Measurements from ENCODE around the gene ADCY2. TPM values are rescaled to one million over a fixed set of nuclear protein-coding genes. Genes with fewer than 3 reads are reported as not detected.

Gene ADCY2
- total and polyA plus RNA-seq, 2 donors: 0.42 to 1.0 TPM

DNA sequence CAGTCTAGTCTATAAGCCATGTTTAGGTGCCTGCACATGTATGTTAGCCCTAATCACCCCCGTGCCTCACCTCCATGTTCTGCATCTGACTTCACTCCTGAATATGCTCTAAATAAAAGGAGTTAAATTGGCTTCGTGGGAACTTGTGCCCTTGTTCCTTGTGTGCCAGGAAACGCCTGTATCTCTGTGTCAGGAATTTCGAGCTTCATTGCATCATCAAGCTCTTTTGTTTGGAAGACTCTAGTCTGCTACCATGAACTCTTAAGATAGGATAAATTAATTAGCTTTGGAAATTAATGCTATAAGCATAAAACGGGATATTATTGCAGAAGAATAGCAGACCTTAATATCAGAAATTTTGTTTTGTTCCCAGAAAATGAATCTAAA lies 99.2 kb downstream of the ADCY2 start:
- DNase-seq (ENCODE audit: low read depth in 6 of 9, low spot score in 9 of 9): no peak
- Histone ChIP-seq H3K27ac (ENCODE audit: low read depth in 1 of 2, low read length in 1 of 2) (no peak overlapping the region), H3K36me3 (ENCODE audit: control insufficient read depth in 2 of 2, insufficient read depth in 2 of 2, low read length in 1 of 2) (no peaks in the 10 kb centered on the region), H3K4me3 (ENCODE audit: low read length in 2 of 2) (no peak overlapping the region), H3K9me3 (ENCODE audit: control insufficient read depth in 2 of 2, insufficient read depth in 1 of 2, low read length in 1 of 2) (no peaks in the 10 kb centered on the region), H3K4me1 (ENCODE audit: control insufficient read depth in 2 of 2, insufficient read depth in 2 of 2, low read length in 2 of 2) (no peaks in the 10 kb centered on the region), H3K27me3 (ENCODE audit: control insufficient read depth in 2 of 2, insufficient read depth in 1 of 2, low read length in 1 of 2) (no peaks in the 10 kb centered on the region)
- 78% methylated on average over 5 of the region's 5 CpGs for WGBS

- Histone ChIP-seq H3K4me3 (ENCODE audit: low read length in 2 of 2) (no peak overlapping the region), H3K27ac (ENCODE audit: low read depth in 1 of 2, low read length in 1 of 2) (no peak overlapping the region), H3K4me1 (ENCODE audit: control insufficient read depth in 2 of 2, insufficient read depth in 2 of 2, low read length in 2 of 2) (no peaks in the 10 kb centered on the region), H3K36me3 (ENCODE audit: control insufficient read depth in 2 of 2, insufficient read depth in 2 of 2, low read length in 1 of 2) (no peaks in the 10 kb centered on the region), H3K27me3 (ENCODE audit: control insufficient read depth in 2 of 2, insufficient read depth in 1 of 2, low read length in 1 of 2) (no peaks in the 10 kb centered on the region), H3K9me3 (ENCODE audit: control insufficient read depth in 2 of 2, insufficient read depth in 1 of 2, low read length in 1 of 2) (no peaks in the 10 kb centered on the region)
- WGBS: 95% methylated on average over 3 of the region's 3 CpGs
- DNase-seq (ENCODE audit: low read depth in 6 of 9, low spot score in 9 of 9): no peak
Observed at GRCh38 chr5:7500256-7500655, 104.3 kb downstream of the ADCY2 start.

- Histone ChIP-seq H3K4me1 (ENCODE audit: control insufficient read depth in 2 of 2, insufficient read depth in 2 of 2, low read length in 2 of 2) (no peaks in the 10 kb centered on the region), H3K27me3 (ENCODE audit: control insufficient read depth in 2 of 2, insufficient read depth in 1 of 2, low read length in 1 of 2) (no peaks in the 10 kb centered on the region), H3K27ac (ENCODE audit: low read depth in 1 of 2, low read length in 1 of 2) (no peak overlapping the region), H3K9me3 (ENCODE audit: control insufficient read depth in 2 of 2, insufficient read depth in 1 of 2, low read length in 1 of 2) (no peaks in the 10 kb centered on the region), H3K4me3 (ENCODE audit: low read length in 2 of 2) (no peak overlapping the region), H3K36me3 (ENCODE audit: control insufficient read depth in 2 of 2, insufficient read depth in 2 of 2, low read length in 1 of 2) (no peaks in the 10 kb centered on the region)
- 85% methylated on average over 2 of the region's 2 CpGs for WGBS
- DNase-seq (ENCODE audit: low read depth in 6 of 9, low spot score in 9 of 9): no peak
Observed at GRCh38 chr5:7501061-7501460, 105.1 kb downstream of the ADCY2 start.

DNA sequence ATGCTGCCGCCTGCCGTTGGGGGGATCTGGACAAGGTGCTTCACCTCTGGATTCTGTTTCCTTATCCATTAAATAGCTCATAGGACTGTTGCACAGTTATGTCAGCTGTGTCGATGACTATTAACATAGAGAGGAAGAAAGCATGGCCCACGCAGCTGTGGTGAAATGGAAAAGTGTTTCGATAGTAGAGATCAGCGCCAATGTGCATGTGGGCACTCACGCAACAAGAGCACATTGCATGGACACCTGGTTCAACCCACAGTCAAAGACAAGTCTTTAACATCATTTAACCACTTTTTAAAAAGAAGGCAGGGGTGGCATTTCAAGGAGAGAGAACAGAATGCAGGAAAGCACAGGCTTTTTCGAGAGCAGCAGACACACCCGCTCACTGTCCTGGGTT lies 107.6 kb downstream of the ADCY2 start:
- H3K27ac ChIP-seq (ENCODE audit: low read depth in 1 of 2, low read length in 1 of 2): no peak overlapping the region
- H3K9me3 ChIP-seq (ENCODE audit: control insufficient read depth in 2 of 2, insufficient read depth in 1 of 2, low read length in 1 of 2): no peaks in the 10 kb centered on the region
- WGBS: 94% methylated on average over 9 of the region's 9 CpGs
- no peaks in the 10 kb centered on the region for H3K36me3 ChIP-seq (ENCODE audit: control insufficient read depth in 2 of 2, insufficient read depth in 2 of 2, low read length in 1 of 2)
- no peaks in the 10 kb centered on the region for H3K27me3 ChIP-seq (ENCODE audit: control insufficient read depth in 2 of 2, insufficient read depth in 1 of 2, low read length in 1 of 2)
- no peaks in the 10 kb centered on the region for H3K4me1 ChIP-seq (ENCODE audit: control insufficient read depth in 2 of 2, insufficient read depth in 2 of 2, low read length in 2 of 2)
- H3K4me3 ChIP-seq (ENCODE audit: low read length in 2 of 2): no peak overlapping the region
- DNase-seq (ENCODE audit: low read depth in 6 of 9, low spot score in 9 of 9): no peak

- Histone ChIP-seq H3K27ac (ENCODE audit: low read depth in 1 of 2, low read length in 1 of 2) (no peak overlapping the region), H3K4me1 (ENCODE audit: control insufficient read depth in 2 of 2, insufficient read depth in 2 of 2, low read length in 2 of 2) (no peaks in the 10 kb centered on the region), H3K9me3 (ENCODE audit: control insufficient read depth in 2 of 2, insufficient read depth in 1 of 2, low read length in 1 of 2) (no peaks in the 10 kb centered on the region), H3K27me3 (ENCODE audit: control insufficient read depth in 2 of 2, insufficient read depth in 1 of 2, low read length in 1 of 2) (no peaks in the 10 kb centered on the region), H3K4me3 (ENCODE audit: low read length in 2 of 2) (no peak overlapping the region), H3K36me3 (ENCODE audit: control insufficient read depth in 2 of 2, insufficient read depth in 2 of 2, low read length in 1 of 2) (no peaks in the 10 kb centered on the region)
- WGBS: 89% methylated on average over 3 of the region's 3 CpGs
- no peak for DNase-seq (ENCODE audit: low read depth in 6 of 9, low spot score in 9 of 9)
Observed at GRCh38 chr5:7515284-7515914, 119.5 kb downstream of the ADCY2 start.

- no peaks in the 10 kb centered on the region for H3K9me3 ChIP-seq (ENCODE audit: control insufficient read depth in 2 of 2, insufficient read depth in 1 of 2, low read length in 1 of 2)
- no peaks in the 10 kb centered on the region for H3K36me3 ChIP-seq (ENCODE audit: control insufficient read depth in 2 of 2, insufficient read depth in 2 of 2, low read length in 1 of 2)
- H3K27ac ChIP-seq (ENCODE audit: low read depth in 1 of 2, low read length in 1 of 2): no peak overlapping the region
- no peak overlapping the region for H3K4me3 ChIP-seq (ENCODE audit: low read length in 2 of 2)
- no peaks in the 10 kb centered on the region for H3K4me1 ChIP-seq (ENCODE audit: control insufficient read depth in 2 of 2, insufficient read depth in 2 of 2, low read length in 2 of 2)
- no peaks in the 10 kb centered on the region for H3K27me3 ChIP-seq (ENCODE audit: control insufficient read depth in 2 of 2, insufficient read depth in 1 of 2, low read length in 1 of 2)
- no peak for DNase-seq (ENCODE audit: low read depth in 6 of 9, low spot score in 9 of 9)
- 91% methylated on average over 2 of the region's 2 CpGs for WGBS
Observed at GRCh38 chr5:7516253-7516652, 120.3 kb downstream of the ADCY2 start.

GRCh38 chr5:7517006-7517405 lies 121.1 kb downstream of the ADCY2 start:
- no peak for DNase-seq (ENCODE audit: low read depth in 6 of 9, low spot score in 9 of 9)
- WGBS: 91% methylated on average over 3 of the region's 3 CpGs
- Histone ChIP-seq H3K4me3 (ENCODE audit: low read length in 2 of 2) (no peak overlapping the region), H3K27me3 (ENCODE audit: control insufficient read depth in 2 of 2, insufficient read depth in 1 of 2, low read length in 1 of 2) (no peaks in the 10 kb centered on the region), H3K9me3 (ENCODE audit: control insufficient read depth in 2 of 2, insufficient read depth in 1 of 2, low read length in 1 of 2) (no peaks in the 10 kb centered on the region), H3K36me3 (ENCODE audit: control insufficient read depth in 2 of 2, insufficient read depth in 2 of 2, low read length in 1 of 2) (no peaks in the 10 kb centered on the region), H3K27ac (ENCODE audit: low read depth in 1 of 2, low read length in 1 of 2) (no peak overlapping the region), H3K4me1 (ENCODE audit: control insufficient read depth in 2 of 2, insufficient read depth in 2 of 2, low read length in 2 of 2) (no peaks in the 10 kb centered on the region)

DNA sequence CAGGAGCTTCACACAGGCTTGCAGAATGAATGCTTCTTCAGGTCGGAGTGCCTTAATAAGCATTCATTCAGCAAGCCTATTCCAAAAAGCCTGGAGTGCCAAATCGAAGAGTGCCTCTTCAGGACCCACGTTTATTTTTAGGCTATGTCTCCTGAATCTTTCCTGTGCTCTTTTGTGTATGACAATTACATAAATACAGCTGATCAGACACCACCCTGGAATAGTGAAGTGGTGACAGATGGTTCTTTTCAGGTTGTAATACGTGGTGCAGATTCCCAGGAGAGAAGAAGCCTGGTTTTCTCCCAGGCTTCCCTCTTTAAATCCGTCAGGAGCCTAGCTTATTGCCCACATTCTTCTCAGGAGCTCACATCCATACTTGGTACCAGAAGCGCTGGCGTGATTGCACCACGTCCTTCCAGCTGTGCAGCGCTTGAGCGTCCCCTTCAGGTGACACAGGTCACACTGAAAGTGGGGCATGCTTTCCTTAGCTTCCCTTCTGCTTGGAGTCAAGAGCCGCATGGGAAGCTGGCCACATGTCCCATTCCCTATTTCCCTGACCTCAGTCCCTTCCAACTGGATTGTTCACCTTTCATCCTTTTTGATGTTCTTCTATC lies 123.1 kb downstream of the ADCY2 start:
- no peaks in the 10 kb centered on the region for H3K9me3 ChIP-seq (ENCODE audit: control insufficient read depth in 2 of 2, insufficient read depth in 1 of 2, low read length in 1 of 2)
- no peaks in the 10 kb centered on the region for H3K36me3 ChIP-seq (ENCODE audit: control insufficient read depth in 2 of 2, insufficient read depth in 2 of 2, low read length in 1 of 2)
- H3K4me1 ChIP-seq (ENCODE audit: control insufficient read depth in 2 of 2, insufficient read depth in 2 of 2, low read length in 2 of 2): no peaks in the 10 kb centered on the region
- H3K27me3 ChIP-seq (ENCODE audit: control insufficient read depth in 2 of 2, insufficient read depth in 1 of 2, low read length in 1 of 2): no peaks in the 10 kb centered on the region
- H3K27ac ChIP-seq (ENCODE audit: low read depth in 1 of 2, low read length in 1 of 2): no peak overlapping the region
- no peak overlapping the region for H3K4me3 ChIP-seq (ENCODE audit: low read length in 2 of 2)
- 72% methylated on average over 11 of the region's 11 CpGs for WGBS
- DNase-seq (ENCODE audit: low read depth in 6 of 9, low spot score in 9 of 9): no peak

DNA sequence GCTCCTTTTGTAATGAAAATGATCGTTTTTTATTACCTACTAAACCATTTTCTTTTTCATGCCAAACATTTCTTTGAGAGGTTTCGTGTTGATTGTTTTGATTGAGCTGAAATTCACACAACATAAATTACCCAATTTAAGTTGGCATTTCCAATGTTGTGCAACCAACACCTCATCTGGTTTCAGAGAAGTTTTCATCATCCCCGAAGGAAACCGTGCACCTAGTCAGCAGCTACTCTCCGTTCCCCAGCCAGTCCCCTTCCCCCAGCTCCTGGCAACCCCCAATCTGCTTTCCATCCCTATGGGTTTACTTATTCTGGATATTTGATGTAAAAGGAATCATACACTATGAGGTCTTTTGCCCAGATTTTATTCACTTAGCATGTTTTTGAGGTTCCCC lies 123.6 kb downstream of the ADCY2 start:
- no peaks in the 10 kb centered on the region for H3K27me3 ChIP-seq (ENCODE audit: control insufficient read depth in 2 of 2, insufficient read depth in 1 of 2, low read length in 1 of 2)
- no peak overlapping the region for H3K4me3 ChIP-seq (ENCODE audit: low read length in 2 of 2)
- no peaks in the 10 kb centered on the region for H3K9me3 ChIP-seq (ENCODE audit: control insufficient read depth in 2 of 2, insufficient read depth in 1 of 2, low read length in 1 of 2)
- no peak for DNase-seq (ENCODE audit: low read depth in 6 of 9, low spot score in 9 of 9)
- no peaks in the 10 kb centered on the region for H3K36me3 ChIP-seq (ENCODE audit: control insufficient read depth in 2 of 2, insufficient read depth in 2 of 2, low read length in 1 of 2)
- no peaks in the 10 kb centered on the region for H3K4me1 ChIP-seq (ENCODE audit: control insufficient read depth in 2 of 2, insufficient read depth in 2 of 2, low read length in 2 of 2)
- no peak overlapping the region for H3K27ac ChIP-seq (ENCODE audit: low read depth in 1 of 2, low read length in 1 of 2)
- 72% methylated on average over 5 of the region's 5 CpGs for WGBS

Measured in thymus (tissue), 11 donors.